ENCODE data around the gene CATSPER3. TPM values are rescaled to one million over a fixed set of nuclear protein-coding genes. Genes with fewer than 3 reads are reported as not detected.

Gene CATSPER3
- polyA plus RNA-seq, 1 donor from 2014 or later: 0.17 TPM

DNA sequence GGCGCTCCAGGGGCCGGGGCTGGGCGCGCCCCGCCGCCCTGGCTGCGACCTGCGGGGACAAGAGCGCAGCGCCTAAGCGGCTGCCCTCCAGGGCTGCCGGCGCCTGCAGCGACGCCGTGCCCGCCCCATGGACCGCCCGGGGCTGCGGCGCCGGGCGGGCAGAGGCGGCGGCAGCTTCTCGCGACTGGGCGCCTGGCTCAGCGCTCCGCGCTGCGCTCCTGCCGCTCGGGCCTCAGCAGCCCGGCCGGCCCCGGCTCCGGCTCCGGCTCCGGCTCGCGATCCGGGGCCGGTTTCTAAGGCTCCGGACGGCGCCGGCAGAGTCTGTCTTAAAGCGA, 66.2 kb downstream of the CATSPER3 start, which contains the start of gene PITX1:
Gene PITX1 (minus strand): TSS at position 328 of the 335 bp plus-strand sequence. CDS start 347 bp downstream, outside the sequence.
- no peak within 1 kb of the TSS for H3K27ac ChIP-seq (ENCODE audit: low read length)
- H3K4me2 ChIP-seq (ENCODE audit: low read length): no peak within 1 kb of the TSS
- peak within 1 kb of the TSS; percentile 39 for H3K4me3 ChIP-seq (ENCODE audit: low read length)
- no peaks in the 10 kb centered on the region for H3F3A ChIP-seq (ENCODE audit: insufficient read depth, low read length, poor library complexity, severe bottlenecking)
- H3K9me3 ChIP-seq (ENCODE audit: low read length): no peaks in the 10 kb centered on the region
- H2AFZ ChIP-seq (ENCODE audit: low read depth, low read length): no peak within 1 kb of the TSS
- no peaks in the 10 kb centered on the region for H3K9me2 ChIP-seq (ENCODE audit: insufficient read depth, low read length)
- no peaks in the 10 kb centered on the region for H3K79me2 ChIP-seq (replicated peaks; ENCODE audit: insufficient read depth, low read length)
- TF ChIP-seq MXI1 (conservative IDR thresholded peaks at IDR 0.05; ENCODE audit: poor library complexity, severe bottlenecking) (no peak), RAD21 (conservative IDR thresholded peaks at IDR 0.05) (no peak), EP300 (conservative IDR thresholded peaks at IDR 0.05; ENCODE audit: poor library complexity, severe bottlenecking) (no peak), EZH2 (IDR thresholded peaks at IDR 0.05; ENCODE audit: borderline replicate concordance, insufficient read depth, low read length, poor library complexity, severe bottlenecking) (no peak), POLR2AphosphoS5 (IDR thresholded peaks at IDR 0.05) (no peak), TAF1 (IDR thresholded peaks at IDR 0.05; ENCODE audit: low read depth) (no peak), SMC3 (conservative IDR thresholded peaks at IDR 0.05; ENCODE audit: poor library complexity) (no peak), REST (IDR thresholded peaks at IDR 0.05; ENCODE audit: borderline replicate concordance) (no peak)
- TF ChIP-seq, protein P1, sequence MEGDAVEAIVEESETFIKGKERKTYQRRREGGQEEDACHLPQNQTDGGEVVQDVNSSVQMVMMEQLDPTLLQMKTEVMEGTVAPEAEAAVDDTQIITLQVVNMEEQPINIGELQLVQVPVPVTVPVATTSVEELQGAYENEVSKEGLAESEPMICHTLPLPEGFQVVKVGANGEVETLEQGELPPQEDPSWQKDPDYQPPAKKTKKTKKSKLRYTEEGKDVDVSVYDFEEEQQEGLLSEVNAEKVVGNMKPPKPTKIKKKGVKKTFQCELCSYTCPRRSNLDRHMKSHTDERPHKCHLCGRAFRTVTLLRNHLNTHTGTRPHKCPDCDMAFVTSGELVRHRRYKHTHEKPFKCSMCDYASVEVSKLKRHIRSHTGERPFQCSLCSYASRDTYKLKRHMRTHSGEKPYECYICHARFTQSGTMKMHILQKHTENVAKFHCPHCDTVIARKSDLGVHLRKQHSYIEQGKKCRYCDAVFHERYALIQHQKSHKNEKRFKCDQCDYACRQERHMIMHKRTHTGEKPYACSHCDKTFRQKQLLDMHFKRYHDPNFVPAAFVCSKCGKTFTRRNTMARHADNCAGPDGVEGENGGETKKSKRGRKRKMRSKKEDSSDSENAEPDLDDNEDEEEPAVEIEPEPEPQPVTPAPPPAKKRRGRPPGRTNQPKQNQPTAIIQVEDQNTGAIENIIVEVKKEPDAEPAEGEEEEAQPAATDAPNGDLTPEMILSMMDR (IDR thresholded peaks at IDR 0.05; ENCODE audit: poor library complexity, severe bottlenecking): no peak
- no peaks in the 10 kb centered on the region for H4K20me1 ChIP-seq (ENCODE audit: insufficient read depth)
- H3K9ac ChIP-seq (ENCODE audit: low read length): no peak within 1 kb of the TSS
- H3K27me3 ChIP-seq (ENCODE audit: insufficient read depth, low read depth, low read length): peaks cover 98% of the 10 kb centered on the region
- H3K36me3 ChIP-seq (ENCODE audit: insufficient read depth, low read length): no peaks in the 10 kb centered on the region

DNA sequence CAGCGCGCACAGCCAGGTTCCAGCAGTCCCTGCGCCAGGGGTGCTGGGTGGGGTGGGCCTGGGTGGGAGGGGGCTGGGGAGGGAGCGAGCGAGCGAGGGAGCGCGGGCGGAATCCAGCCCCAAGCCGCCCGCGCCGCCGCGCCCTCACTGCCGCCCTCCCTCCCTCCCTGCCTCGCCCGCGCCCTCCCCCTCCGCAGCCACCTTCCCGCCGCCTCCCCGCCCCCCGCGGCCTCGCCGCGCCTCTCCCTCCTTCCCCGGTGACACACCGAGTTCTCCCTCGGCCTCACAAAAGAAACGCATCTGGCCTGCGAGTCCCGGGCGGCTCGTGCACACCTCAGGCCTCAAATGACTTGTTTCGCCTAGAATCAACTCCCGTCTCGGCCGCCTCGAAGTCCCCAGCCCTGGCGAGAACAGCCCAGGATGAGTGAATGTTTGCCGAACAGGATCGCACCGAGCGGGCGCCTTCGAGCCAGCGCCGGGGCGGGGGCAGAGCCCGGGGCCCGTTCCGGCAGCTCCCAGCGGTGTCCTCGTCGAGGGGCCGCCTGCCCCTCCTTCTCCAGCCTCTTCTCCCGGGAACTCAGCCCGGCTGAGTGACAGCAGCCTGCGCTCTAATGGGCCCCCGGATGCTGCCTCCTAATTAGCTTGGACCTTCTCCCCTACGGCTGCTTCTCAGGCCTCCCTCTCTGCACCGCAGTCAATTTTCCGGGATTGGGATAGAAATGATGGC, 66.7 kb downstream of the CATSPER3 start:
- no peaks in the 10 kb centered on the region for H3K9me2 ChIP-seq (ENCODE audit: insufficient read depth, low read length)
- H3K27ac ChIP-seq (ENCODE audit: low read length): no peak overlapping the region
- H3K4me2 ChIP-seq (ENCODE audit: low read length): no peak overlapping the region
- no peak for TF ChIP-seq MXI1 (conservative IDR thresholded peaks at IDR 0.05; ENCODE audit: poor library complexity, severe bottlenecking)
- TF ChIP-seq, protein P1 (IDR thresholded peaks at IDR 0.05; ENCODE audit: poor library complexity, severe bottlenecking): no peak
- peak; percentile 85 for TF ChIP-seq EZH2 (IDR thresholded peaks at IDR 0.05; ENCODE audit: borderline replicate concordance, insufficient read depth, low read length, poor library complexity, severe bottlenecking)
- no peaks in the 10 kb centered on the region for H3K9me3 ChIP-seq (ENCODE audit: low read length)
- H3K27me3 ChIP-seq (ENCODE audit: insufficient read depth, low read depth, low read length): peaks cover 98% of the 10 kb centered on the region
- H3K79me2 ChIP-seq (replicated peaks; ENCODE audit: insufficient read depth, low read length): no peaks in the 10 kb centered on the region
- no peaks in the 10 kb centered on the region for H4K20me1 ChIP-seq (ENCODE audit: insufficient read depth)
- H3K36me3 ChIP-seq (ENCODE audit: insufficient read depth, low read length): no peaks in the 10 kb centered on the region
- H3K9ac ChIP-seq (ENCODE audit: low read length): no peak overlapping the region
- H3F3A ChIP-seq (ENCODE audit: insufficient read depth, low read length, poor library complexity, severe bottlenecking): no peaks in the 10 kb centered on the region
- no peak overlapping the region for H3K4me3 ChIP-seq (ENCODE audit: low read length)
- no peak overlapping the region for H2AFZ ChIP-seq (ENCODE audit: low read depth, low read length)

All from neural cell (in vitro differentiated cells).